ENCODE measurements around the gene NMD3. TPM values are rescaled to one million over a fixed set of nuclear protein-coding genes. Genes with fewer than 3 reads are reported as not detected.

The NMD3 gene
- total and polyA plus RNA-seq, 9 of the 15 experiments (the other 6 are each of a cell fraction or from before 2014, with no cell fraction given), result 63.5 to 178 (median 111) TPM

- H3K9ac ChIP-seq (ENCODE audit: insufficient read depth in 1 of 2, low read depth in 2 of 2, low read length in 2 of 2), result no peak overlapping the region
- ATAC-seq (no peak), FAIRE-seq (no peak), DNase-seq (ENCODE audit: extremely low read depth in 1 of 4, low spot score in 3 of 4) (no peak)
- H2AFZ ChIP-seq (ENCODE audit: low read depth, low read length), result no peak overlapping the region
- H3K4me3 ChIP-seq, result no peak overlapping the region
- no peaks in the 10 kb centered on the region for H3K4me1 ChIP-seq (replicated peaks in 1 of 2; ENCODE audit: control insufficient read depth in 2 of 2, insufficient read depth in 2 of 2, low read length in 2 of 2)
- intact Hi-C loops (cut with micrococcal nuclease) (no loop called here), in situ Hi-C loops (cut with MboI) (no loop called here)
- TSS peak; percentile 19 for BruUV-seq (replicated peaks)
- peaks cover 80% of the 10 kb centered on the region for H3K36me3 ChIP-seq (ENCODE audit: control insufficient read depth, insufficient read depth, low read length)
- ChIA-PET POLR2A (interaction anchor here (1.7 kb wide), 1 partner anchor 10 kb away, joined by 4 read pairs; no protein-coding TSS in a partner anchor), CTCF (ENCODE audit: low intra/inter-chr PET ratio) (no interaction called here)
- H4K20me1 ChIP-seq (replicated peaks; ENCODE audit: control insufficient read depth, insufficient read depth, low read length), result no peaks in the 10 kb centered on the region
- WGBS (ENCODE audit: insufficient coverage, low coverage, missing lambda C conversion rate), result 92% methylated on average over 2 of the region's 2 CpGs
- no peak overlapping the region for H3K27ac ChIP-seq (ENCODE audit: extremely low read depth, low read depth, low read length)
- H3K9me1 ChIP-seq (ENCODE audit: control insufficient read depth, insufficient read depth, low read length), result no peaks in the 10 kb centered on the region
- no peaks in the 10 kb centered on the region for H3K79me2 ChIP-seq (ENCODE audit: control insufficient read depth, insufficient read depth, low read length)
- no peaks in the 10 kb centered on the region for H3K9me3 ChIP-seq (replicated peaks; ENCODE audit: control insufficient read depth, insufficient read depth, low read depth, low read length)
- H3K4me2 ChIP-seq (ENCODE audit: insufficient read depth, low read length), result no peak overlapping the region
- H3K27me3 ChIP-seq (ENCODE audit: control insufficient read depth in 2 of 2, insufficient read depth in 2 of 2, low read length in 2 of 2), result no peaks in the 10 kb centered on the region
- no peak for TF ChIP-seq CBX2 (IDR thresholded peaks at IDR 0.05; ENCODE audit: insufficient read depth, low read length, poor library complexity, severe bottlenecking)
- no peak for TF ChIP-seq ZNF584 (CRISPR knock-in tag; IDR thresholded peaks at IDR 0.05; ENCODE audit: low read depth)
- TF ChIP-seq DACH1 (IDR thresholded peaks at IDR 0.05; ENCODE audit: partially characterized antibody), result no peak
- TF ChIP-seq NRF1 (conservative IDR thresholded peaks at IDR 0.05 in 1 of 2, IDR thresholded peaks at IDR 0.05 in 1 of 2), result no peak
- no peak for TF ChIP-seq RNF2 (IDR thresholded peaks at IDR 0.05)
- TF ChIP-seq, protein P1, sequence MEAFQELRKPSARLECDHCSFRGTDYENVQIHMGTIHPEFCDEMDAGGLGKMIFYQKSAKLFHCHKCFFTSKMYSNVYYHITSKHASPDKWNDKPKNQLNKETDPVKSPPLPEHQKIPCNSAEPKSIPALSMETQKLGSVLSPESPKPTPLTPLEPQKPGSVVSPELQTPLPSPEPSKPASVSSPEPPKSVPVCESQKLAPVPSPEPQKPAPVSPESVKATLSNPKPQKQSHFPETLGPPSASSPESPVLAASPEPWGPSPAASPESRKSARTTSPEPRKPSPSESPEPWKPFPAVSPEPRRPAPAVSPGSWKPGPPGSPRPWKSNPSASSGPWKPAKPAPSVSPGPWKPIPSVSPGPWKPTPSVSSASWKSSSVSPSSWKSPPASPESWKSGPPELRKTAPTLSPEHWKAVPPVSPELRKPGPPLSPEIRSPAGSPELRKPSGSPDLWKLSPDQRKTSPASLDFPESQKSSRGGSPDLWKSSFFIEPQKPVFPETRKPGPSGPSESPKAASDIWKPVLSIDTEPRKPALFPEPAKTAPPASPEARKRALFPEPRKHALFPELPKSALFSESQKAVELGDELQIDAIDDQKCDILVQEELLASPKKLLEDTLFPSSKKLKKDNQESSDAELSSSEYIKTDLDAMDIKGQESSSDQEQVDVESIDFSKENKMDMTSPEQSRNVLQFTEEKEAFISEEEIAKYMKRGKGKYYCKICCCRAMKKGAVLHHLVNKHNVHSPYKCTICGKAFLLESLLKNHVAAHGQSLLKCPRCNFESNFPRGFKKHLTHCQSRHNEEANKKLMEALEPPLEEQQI (IDR thresholded peaks at IDR 0.05), result no peak
- TF ChIP-seq POU5F1 (IDR thresholded peaks at IDR 0.05; ENCODE audit: borderline replicate concordance, low read depth, low read length, partially characterized antibody), result no peak
- TF ChIP-seq U2AF2 (optimal IDR thresholded peaks at IDR 0.05; ENCODE audit: low read depth, low read length), result no peak
- no peak for TF ChIP-seq HNRNPLL (IDR thresholded peaks at IDR 0.05; ENCODE audit: low read depth, low read length, poor library complexity, severe bottlenecking)
- TF ChIP-seq IRF9 (tag; IDR thresholded peaks at IDR 0.05), result no peak
- TF ChIP-seq SLC30A9 (CRISPR knock-in tag; IDR thresholded peaks at IDR 0.05), result no peak
- TF ChIP-seq ZSCAN29 (IDR thresholded peaks at IDR 0.05), result no peak
- no peak for TF ChIP-seq CEBPZ (IDR thresholded peaks at IDR 0.05; ENCODE audit: borderline replicate concordance, low read depth, low read length)
- TF ChIP-seq KDM5B (IDR thresholded peaks at IDR 0.05; ENCODE audit: insufficient replicate concordance, low read depth, low read length), result no peak
Observed at GRCh38 chr3:161251716-161252115, 30.6 kb downstream of the NMD3 start.
